ENCODE data around the gene KLHL35.

GRCh38 chr11:75389925-75390324 is 43.1 kb downstream of the KLHL35 start:
- no peak for TF ChIP-seq EP300 (IDR thresholded peaks at IDR 0.05)
- TF ChIP-seq CTCF (IDR thresholded peaks at IDR 0.05), result no peak
- no peak for TF ChIP-seq POLR2A (IDR thresholded peaks at IDR 0.05)
- no peak for TF ChIP-seq POLR2AphosphoS5 (IDR thresholded peaks at IDR 0.05)
